Measurements from ENCODE around the gene MYH3.

Gene MYH3

GRCh38 chr17:10612957-10613744 lies 44.0 kb downstream of the MYH3 start:
- DNase-seq = no peak

GRCh38 chr17:10610884-10611283 lies 46.2 kb downstream of the MYH3 start:
- DNase-seq = no peak

- DNase-seq = no peak
Observed at GRCh38 chr17:10608244-10608643, 48.9 kb downstream of the MYH3 start.

GRCh38 chr17:10606110-10606509 lies 51.0 kb downstream of the MYH3 start:
- DNase-seq = no peak

- DNase-seq = no peak
Observed at GRCh38 chr17:10605221-10605783, 51.8 kb downstream of the MYH3 start.

- no peak for DNase-seq
Observed at GRCh38 chr17:10604521-10604920, 52.6 kb downstream of the MYH3 start.

GRCh38 chr17:10603931-10604330 lies 53.2 kb downstream of the MYH3 start:
- DNase-seq = no peak

- no peak for DNase-seq
Observed at GRCh38 chr17:10600571-10600970, 56.5 kb downstream of the MYH3 start.

- DNase-seq = no peak
Observed at GRCh38 chr17:10598621-10599020, 58.5 kb downstream of the MYH3 start.

- no peak for DNase-seq
Observed at GRCh38 chr17:10589553-10590145, 67.5 kb downstream of the MYH3 start.

GRCh38 chr17:10585529-10585928 lies 71.6 kb downstream of the MYH3 start:
- DNase-seq = no peak

- DNase-seq = no peak
Observed at GRCh38 chr17:10583834-10584233, 73.3 kb downstream of the MYH3 start.

- DNase-seq = no peak
Observed at GRCh38 chr17:10579270-10579669, 77.8 kb downstream of the MYH3 start.
